COR-L47 (cell line): ENCODE results near the gene C4orf36.

Source experiments
- DNase-seq: peaks from one replicate; lab custom pipeline; 2025; lab: John Stamatoyannopoulos, UW

The C4orf36 gene, protein sequence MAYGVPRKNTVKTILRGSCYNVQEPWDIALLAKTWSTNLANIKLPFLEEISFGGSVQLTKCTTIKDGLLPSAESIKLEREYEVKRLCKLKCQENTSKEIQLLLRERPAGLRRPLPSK

DNA sequence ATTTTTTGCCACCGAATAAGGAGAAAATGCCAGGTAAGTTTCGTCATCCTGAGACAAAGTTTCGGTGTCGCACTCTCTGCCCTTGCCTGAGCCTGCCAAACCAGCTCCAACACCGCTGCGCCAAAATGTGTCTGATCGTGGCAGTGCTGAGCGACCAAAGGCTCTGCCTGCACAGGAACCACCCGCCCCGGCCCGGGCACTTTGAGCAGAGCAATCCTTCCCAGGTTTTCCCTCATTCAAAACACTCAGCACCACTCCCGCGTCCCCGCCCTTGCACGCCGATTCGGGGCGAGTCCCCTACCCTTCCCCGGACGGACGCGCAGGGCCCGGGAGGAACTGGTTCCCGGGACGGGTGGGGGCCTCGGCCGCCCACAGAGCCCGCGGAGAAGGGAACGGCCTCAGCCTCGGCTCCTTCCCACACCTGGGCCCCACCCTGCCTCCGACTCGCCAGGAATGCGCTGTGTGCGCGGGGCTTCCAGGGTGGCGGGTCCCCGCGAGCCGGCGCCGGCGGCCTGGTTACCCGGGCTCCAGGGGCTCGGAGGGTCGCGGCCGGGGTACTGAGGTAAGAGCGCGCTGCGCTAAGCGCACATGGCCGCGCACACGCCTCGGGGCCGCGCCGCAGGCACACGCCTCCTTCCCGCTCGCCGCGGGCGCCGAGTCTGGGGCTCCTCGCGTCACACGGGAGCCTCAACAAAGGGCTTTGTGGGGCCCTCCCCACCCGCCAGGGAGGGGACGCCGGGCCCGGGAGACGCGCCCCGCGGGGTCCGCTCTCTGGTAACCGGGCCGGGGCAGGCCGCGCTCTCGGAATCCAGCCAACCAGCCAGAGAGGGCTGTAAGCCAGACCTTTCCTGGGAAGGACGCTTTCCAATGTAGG, at the start of gene C4orf36:
Gene C4orf36 (minus strand): TSS at position 661 of the 874 bp plus-strand sequence. CDS start 902 bp downstream, outside the sequence.
- DNase-seq, result peak; percentile 69

DNA sequence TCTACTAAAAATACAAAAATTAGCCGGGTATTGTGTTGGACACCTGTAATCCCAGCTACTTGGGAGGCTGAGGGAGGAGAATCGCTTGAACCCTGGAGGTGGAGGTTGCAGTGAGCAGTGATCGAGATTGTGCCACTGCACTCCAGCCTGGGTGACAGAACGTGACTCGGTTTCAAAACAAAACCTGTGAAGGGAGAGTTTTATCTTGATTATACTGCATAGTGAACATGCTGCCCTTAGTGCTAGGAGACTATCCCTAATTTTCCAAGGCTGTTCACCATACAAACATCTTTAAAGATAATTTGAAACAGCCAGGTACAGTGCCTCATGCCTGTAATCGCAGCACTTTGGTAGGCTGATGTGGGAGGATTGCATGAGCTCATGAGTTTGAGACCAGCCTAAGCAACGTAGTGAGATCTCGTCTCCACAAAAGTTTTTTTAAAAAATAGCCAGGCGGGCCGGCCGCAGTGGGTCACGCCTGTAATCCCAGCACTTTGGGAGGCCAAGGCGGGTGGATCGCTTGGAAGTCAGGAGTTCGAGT, 48.8 kb upstream of the C4orf36 start:
- no peak for DNase-seq

DNA sequence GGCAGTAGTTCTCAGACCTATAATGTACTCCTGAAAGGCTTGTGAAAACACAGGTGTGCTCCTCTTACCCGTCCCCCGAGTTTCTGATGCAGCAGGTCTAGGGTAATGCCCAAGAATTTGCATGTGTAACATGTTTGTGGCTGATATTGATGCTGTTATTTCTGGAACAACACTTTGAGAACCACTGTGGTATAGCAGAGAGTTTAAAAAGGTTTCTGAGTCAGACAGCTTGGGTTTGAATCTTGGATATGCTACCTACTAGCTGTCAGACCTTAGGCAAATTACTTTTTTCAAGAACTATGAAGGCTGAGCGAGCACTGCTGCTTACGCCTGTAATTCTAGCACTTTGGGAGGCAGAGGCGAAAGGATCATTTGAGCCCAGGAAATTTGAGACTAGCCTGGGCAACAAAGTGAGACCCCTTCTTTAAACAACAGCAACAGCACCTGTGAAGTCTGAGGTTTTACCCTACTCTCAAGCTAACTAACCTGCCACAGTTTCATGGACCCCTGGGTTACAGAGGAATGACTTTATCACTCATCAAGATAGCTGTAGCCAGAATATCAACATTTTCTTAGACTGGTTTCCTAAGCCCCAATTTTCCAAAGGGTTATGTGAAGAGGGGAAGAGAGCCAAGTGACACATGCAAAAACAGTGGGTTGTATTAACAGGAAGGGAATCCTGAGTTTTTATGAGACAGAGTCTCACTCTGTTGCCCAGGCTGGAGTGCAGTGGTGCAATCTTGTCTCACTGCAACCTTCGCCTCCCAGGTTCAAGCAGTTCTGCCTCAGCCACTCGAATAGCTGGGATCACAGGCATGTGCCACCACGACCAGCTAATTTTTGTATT, 47.7 kb upstream of the C4orf36 start:
- no peak for DNase-seq

DNA sequence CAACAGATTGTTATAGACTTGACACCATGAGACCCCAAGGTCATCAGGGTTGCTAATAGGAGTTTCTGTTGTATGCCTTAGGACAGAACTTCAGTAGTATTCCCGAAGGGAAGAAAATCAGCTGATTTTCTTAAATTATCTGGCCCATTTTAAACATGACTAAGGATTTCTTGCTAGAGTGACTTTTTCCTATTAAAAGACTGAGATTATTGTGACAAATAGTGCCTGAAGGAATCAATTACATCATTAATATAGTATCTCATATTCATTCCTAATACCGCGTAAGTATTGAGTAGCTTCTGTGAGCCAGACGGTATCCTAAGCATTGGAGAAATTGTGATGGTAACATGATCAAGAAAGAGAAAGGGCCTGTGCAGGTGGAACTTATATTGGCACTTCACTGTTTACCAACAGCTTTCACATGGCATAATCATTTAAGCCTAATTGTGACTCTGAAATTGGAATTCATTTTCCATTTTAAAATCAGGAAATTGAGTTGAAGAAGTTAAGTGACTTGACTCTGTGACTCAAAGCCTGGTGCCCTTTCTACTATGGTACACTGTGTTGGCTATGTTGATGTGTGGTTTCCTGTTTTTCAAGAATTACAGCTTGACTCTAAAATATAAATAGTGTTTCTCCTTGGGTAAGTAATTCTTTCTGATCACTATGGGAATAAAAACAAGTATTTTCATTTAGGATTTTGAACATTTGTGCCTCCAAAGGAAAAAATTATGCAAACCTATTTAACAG, 46.7 kb upstream of the C4orf36 start:
- no peak for DNase-seq

DNA sequence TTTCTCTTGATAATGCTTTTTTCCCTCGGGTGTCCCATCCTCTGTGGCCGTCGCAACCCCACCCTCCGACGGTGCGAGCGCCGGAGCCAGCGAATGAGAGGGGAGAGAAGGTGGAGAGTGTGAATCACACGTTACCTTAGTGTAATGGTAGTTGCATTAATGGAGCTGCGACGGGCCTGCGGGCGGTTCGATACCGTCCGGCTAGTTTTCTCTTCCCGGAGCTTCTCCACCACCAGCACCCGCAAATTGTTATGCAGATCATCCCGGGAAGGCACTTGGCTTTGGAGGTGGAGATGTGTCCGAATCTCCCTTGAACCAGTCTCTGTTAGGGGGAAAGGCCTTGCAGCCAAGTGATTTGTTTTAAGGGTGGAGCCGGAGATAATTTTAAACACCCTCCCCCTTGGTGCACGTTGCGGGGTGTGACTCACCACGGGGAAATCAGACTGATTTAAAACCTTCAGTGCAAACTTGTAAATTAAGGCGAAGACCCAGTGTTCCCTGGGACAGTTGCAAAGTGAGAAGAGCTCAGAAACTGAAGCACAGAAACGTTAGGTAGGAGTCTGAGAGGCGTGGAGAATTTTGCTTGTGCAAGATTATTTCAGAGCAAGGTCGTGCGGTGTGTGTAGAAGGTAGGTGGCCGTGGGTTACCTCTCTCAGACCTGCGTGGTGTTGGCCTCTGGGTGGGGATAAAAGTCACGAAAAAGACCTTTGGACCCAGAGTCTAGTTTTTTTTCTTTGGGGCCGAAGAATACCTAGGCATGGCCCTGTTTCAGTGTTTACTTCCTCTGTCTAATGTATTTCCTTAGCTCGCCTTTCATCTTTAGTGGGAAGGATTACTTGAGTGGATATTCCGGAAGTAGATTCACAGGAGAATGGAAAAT, 43.9 kb upstream of the C4orf36 start:
- no peak for DNase-seq

DNA sequence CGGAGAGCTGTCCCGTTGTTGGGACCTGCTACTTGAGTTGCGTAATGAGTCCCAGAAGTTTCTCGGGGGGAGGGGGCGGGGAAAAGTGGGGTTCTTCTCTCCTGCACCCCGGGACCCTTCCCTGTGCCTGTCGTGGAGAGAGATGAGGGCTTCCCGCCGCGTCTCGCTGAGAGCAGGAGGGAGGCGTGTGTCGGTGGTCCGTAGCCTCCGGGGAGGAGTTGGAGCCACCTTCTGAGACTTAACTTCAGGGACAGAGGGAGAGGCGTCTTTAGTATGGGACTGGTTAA, 43.3 kb upstream of the C4orf36 start:
- no peak for DNase-seq

DNA sequence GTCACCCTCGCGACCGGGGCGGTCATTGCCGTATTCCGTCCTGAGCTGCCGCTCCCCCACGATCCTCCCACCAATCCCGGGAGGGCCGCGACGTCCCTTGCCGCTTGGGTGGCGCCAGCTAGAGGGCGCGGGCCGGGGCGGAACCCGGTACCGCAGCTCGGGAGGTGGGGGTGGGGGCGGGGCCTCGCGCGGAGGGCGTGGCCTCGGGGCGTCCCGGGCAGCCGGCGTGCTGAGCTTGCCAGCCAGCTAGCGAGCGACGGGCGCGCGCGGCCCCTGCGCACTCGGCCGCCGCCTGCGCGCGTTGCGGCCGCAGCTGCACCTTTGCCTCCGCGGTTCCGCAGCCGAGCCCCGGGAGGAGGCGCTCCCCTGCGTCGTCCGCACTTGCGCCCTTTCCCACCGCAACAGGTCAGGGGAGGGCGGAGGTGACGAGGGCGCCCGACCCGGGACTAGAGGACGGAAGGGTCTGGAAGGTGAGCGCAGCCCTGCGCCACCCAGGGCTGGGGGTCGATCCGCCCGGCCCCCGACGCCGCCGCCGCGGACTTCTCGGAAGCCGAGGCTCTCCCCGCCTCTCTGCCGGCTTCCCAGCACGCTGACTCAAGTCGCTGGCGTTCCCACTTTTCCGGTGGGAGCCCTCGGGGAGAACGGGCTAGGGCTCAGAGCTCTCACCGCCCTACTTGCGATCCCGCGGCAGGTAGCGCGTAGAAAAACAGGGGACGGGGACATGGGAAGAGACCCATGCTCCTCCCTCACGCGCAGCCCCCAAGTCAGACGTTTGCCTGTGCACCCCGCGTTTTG, 42.7 kb upstream of the C4orf36 start, which contains the start of gene AFF1:
Gene AFF1 (plus strand): TSS at position 241 of the 795 bp plus-strand sequence. CDS start 13,523 bp downstream, outside the sequence.
- peak; percentile 79 for DNase-seq

DNA sequence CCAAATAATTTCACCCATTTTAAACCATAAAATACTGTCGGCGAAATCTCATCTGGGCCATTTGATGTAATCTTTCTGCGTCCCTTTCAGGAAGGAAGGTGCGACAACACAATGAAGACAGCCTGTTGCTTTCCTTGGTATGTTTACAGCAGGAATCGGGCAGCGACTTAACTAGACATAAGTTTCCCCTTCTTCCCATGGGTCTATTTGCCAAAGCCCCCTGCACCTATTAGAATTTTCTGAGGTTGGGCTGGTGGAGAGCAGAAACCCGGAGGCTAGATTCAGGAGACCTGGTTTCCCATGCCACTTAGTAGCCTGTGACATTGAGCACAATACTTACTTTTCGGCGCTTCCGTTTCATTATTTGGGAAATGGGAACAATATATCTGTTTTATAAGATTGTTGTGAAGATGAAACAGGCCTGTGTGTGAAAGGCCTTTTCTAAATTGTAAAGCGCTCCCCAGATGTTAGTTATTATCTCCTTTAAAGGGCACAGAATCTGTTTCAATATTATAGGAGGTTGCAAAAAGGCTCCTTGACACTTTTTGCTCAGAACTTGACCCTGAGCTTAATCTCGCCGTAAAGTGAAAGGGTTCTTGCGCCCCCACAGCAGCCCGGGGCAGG, 42.0 kb upstream of the C4orf36 start:
- DNase-seq, result no peak

DNA sequence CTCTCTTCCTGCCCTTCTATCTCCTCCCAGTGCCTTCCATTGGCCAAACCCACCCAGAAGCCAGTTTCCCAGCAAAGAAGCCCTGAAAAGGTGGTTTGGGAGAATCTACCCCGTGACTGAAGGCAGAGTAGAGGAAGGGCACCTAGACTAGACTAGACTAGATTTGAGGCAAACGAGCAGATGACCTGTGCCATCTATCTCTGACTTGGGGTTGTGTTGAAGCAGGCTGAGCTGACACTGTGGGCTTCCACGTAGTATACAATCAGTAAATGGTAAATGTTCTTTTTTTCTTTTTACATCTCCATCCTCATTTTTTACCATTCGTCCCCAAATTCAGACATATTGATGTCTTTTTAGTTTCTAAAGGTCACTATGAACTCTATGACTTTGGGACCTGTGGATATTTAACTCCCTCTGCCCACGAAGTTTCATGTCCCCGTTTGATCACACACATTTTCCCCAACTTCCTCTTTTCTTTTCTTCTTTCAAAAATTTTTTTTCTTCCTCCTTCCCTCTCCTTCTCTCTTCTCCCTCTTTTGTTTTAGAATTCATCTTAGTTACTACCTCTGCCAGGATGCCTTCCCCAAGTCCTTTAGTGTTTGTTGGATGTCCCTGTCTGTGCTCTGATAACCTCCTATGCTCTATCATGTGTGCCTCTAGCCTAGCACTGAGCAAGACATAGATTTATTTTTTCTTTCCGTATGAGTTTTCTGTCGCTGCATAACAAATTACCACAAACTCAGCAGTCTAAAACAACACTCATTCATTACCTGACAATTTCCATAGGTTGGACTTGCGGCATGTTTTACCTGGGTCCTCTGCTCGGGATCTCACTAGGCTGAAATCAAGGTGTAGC, 36.4 kb upstream of the C4orf36 start:
- DNase-seq, result no peak

DNA sequence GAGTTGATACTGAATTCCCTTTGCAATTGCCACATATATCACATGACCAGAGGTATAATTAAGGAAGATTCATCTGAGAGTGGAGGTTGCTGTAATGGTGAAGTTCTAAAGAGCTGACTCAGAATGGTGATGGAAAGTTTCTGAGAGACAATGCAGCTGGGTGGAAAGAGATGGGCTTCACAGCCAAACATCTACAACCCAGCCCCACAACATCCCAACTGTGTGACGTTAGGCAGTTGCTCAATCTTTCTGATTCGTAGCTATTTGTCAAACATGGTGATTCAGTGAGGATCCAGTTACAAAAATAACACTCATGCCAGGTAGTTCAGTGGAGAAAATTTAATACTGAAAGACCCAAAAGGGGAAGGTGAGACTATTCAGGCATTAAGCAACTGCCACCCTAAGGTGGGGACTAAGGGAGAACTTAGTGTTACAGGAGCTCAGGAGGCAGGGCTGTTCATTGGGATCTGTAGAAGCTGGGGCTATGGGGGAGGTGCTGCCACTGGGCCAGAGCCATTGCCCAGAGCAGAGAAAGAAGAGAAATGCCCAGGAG, 35.7 kb upstream of the C4orf36 start:
- no peak for DNase-seq

DNA sequence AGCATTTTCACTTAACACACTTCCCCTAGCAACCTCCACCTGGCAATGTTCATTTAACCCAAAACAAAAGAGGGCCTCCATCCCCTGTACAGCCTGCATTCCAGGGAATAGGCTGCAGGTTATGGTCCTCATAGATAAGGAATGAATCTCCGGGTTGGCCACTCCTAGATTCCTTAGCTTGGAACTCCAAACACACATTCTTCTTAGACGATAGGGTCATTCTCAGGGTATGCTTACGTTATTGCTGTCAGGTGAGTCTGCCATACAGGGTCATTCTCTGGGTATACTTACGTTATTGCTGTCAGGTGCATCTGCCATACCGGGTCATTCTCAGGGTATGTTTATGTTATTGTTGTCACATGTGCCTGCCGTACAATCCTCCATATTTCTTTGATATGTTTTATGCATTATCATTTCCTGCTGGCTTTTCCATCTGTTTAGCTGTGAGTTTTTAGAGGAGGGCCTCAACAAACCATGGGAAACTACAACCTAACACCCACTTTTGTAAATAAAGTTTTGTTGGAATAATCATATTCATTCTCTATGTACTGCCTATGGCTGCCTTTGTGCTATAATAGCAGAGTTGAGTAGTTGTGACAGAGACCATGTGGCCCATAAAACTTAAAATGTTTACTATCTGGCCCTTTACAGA, 34.3 kb upstream of the C4orf36 start:
- DNase-seq, result no peak

DNA sequence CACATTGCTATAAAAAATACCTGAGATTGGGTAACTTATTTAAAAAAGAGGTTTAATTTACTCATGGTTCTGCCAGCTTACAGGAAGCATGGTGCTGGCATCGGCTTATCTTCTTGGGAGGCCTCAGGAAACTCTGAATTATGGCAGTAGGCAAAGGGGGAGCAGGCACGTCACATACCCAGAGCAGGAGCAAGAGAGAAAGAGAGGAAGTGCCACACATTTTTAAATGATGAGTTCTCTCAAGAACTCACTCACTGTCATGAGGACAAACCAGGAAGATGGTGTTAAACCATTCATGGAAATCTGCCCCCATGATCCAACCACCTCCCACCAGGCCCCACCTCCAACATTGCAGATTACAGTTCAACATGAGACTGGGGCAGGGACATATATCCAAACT, 32.6 kb upstream of the C4orf36 start:
- DNase-seq, result no peak

DNA sequence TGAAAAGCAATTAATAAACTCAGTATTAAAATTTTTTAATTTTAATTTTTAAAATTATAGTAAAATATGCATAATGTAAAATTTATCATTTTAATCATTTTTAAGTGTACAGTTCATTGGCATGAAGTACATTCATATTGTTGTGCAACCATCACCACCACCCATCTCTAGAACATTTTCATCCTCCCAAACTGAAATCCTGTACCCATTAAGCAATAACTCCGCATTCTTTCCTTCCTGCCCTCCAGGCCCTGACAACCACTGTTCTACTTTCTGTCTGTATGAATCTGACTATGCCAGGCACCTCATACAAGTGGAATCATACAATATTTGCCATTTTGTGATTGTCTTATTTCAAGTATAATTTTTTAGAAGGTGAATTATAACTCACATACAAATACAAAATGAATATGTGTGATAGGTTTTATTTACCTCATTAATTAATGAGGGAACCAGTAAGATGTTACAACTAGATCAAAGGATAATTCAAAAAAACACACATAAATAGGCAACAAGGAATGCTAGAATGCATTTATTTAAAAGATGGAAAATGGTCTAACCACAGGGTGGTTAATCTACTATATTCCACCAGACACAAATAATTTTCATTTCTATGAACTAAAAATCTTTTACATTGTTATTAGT, 29.5 kb upstream of the C4orf36 start:
- no peak for DNase-seq

DNA sequence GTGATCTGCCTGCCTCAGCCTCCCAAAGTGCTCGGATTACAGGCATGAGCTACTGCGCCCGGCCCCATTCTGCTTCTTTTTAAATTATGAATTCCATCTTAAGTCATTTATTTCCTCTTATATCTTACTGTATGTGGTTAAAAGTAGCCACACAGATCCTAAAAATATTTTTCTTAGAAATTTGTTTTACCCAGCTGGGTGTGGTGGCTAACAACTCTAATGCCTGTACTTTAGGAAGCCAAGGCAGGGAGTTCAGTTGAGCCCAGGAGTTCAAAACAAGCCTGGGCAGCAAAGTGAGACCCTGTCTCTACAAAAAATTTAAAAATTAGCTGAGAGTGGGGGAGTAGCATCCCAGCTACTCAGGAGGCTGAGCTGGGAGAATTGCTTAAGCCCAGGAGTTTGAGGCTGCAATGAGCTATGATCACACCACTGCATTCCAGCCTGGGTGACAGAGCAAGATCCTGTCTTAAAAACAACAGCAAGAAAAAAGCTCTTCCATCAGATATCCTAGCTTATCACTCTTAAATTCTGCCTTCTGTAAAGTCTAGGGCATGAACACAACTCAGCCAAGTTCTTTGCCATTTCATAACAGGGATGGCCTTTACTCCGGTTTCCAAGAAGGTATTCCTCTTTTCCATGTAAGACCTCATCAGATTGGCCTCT, 27.5 kb upstream of the C4orf36 start:
- DNase-seq, result no peak

DNA sequence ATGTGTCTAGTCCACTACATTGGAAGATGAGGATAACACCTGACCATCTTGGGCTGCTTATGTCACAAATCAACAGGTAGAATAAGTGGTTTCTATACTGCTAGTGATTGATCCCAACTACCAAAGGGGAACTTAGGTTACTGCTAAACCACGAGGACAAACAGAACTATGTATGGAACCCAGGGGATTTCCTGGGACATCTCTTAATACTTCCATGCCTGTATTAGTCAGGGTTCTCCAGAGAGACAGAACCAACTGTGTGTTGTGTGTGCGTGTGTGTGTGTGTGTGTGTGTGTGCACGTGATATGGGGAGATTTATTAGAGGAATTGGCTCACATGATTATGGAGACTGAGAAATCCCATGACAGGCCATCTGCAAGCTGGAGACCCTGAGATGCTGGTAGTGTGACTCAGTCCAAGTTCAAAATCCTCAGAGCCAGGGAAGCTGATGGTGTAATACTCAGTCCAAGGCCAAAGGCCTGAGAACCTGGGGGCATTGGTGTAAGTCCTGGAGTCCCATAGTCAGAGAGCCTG, 26.4 kb upstream of the C4orf36 start:
- DNase-seq, result no peak
